UCSD-AML1 (cell line): ENCODE data around the gene OVCA2.
A peak's percentile ranks its signal among the peaks of the same experiment; 100 is the strongest.
"Not testable (repeated sequence)": the region's sequence is repeated elsewhere in the genome, so short reads cannot be mapped to it uniquely, and the experiment has no call there.

ENCODE experiments used
- DNase-seq: peaks from one replicate; lab custom pipeline; 2025; ENCODE audit not compliant: unreplicated experiment; lab: John Stamatoyannopoulos, UW

OVCA2 gene

GRCh38 chr17:2013220-2013993 is 28.4 kb upstream of the OVCA2 start:
- DNase-seq = not testable (repeated sequence)

GRCh38 chr17:2013994-2014317 is 27.9 kb upstream of the OVCA2 start:
- DNase-seq = no peak

- DNase-seq = no peak
Measured at GRCh38 chr17:2015314-2015713, 26.5 kb upstream of the OVCA2 start.

GRCh38 chr17:2016494-2016893 is 25.3 kb upstream of the OVCA2 start:
- no peak for DNase-seq

GRCh38 chr17:2017274-2017941 is 24.4 kb upstream of the OVCA2 start:
- no peak for DNase-seq

GRCh38 chr17:2018716-2019510 is 22.9 kb upstream of the OVCA2 start:
- no peak for DNase-seq

GRCh38 chr17:2019723-2020122 is 22.1 kb upstream of the OVCA2 start:
- no peak for DNase-seq

GRCh38 chr17:2020721-2021120 is 21.1 kb upstream of the OVCA2 start:
- peak; percentile 63 for DNase-seq

GRCh38 chr17:2022647-2023240 is 19.1 kb upstream of the OVCA2 start:
- peak; percentile 57 for DNase-seq

GRCh38 chr17:2023256-2023655 is 18.6 kb upstream of the OVCA2 start:
- DNase-seq = no peak

GRCh38 chr17:2023692-2024571 is 17.9 kb upstream of the OVCA2 start:
- DNase-seq = peak; percentile 26

GRCh38 chr17:2024572-2025219 is 17.1 kb upstream of the OVCA2 start:
- DNase-seq = no peak

- DNase-seq = peak; percentile 72
Measured at GRCh38 chr17:2025220-2025621, 16.6 kb upstream of the OVCA2 start, which contains the start of gene RTN4RL1. RTN4RL1 (minus strand) TSS chr17:2025334; CDS start chr17:2024865, 469 bp downstream.

GRCh38 chr17:2025622-2026309 is 16.1 kb upstream of the OVCA2 start:
- peak; percentile 75 for DNase-seq

- DNase-seq = no peak
Measured at GRCh38 chr17:2027528-2028233, 14.1 kb upstream of the OVCA2 start.

GRCh38 chr17:2028234-2028614 is 13.6 kb upstream of the OVCA2 start:
- DNase-seq = no peak

- DNase-seq = no peak
Measured at GRCh38 chr17:2028737-2029136, 13.1 kb upstream of the OVCA2 start.

- DNase-seq = peak; percentile 86
Measured at GRCh38 chr17:2029911-2030778, 11.7 kb upstream of the OVCA2 start, which contains the start of gene DPH1. DPH1 (plus strand) TSS chr17:2030153; CDS start chr17:2030170, 17 bp downstream.
